ENCODE results near the gene SPTBN4.

DNA sequence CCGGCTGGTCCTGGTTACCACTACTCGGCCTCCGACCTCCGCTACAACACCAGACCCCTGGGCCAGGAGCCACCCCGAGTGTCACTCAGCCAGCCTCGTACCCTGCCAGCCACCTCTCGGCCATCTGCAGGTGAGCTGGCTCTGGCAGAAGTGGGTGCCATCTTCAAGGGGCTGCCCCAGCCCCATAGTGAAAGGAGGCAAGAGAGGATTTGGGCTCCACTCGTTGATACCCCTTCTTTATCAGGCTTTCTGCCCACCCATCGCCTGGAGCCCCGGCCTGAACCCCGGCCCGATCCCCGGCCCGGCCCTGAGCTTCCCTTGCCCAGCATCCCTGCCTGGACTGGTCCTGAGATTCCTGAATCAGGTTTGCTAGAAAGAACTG lies 141.4 kb downstream of the SPTBN4 start:
- no peak for TF ChIP-seq EZH2 (IDR thresholded peaks at IDR 0.05; ENCODE audit: borderline replicate concordance, insufficient read depth, low read depth, low read length, poor library complexity, severe bottlenecking)
- TF ChIP-seq, protein P1, sequence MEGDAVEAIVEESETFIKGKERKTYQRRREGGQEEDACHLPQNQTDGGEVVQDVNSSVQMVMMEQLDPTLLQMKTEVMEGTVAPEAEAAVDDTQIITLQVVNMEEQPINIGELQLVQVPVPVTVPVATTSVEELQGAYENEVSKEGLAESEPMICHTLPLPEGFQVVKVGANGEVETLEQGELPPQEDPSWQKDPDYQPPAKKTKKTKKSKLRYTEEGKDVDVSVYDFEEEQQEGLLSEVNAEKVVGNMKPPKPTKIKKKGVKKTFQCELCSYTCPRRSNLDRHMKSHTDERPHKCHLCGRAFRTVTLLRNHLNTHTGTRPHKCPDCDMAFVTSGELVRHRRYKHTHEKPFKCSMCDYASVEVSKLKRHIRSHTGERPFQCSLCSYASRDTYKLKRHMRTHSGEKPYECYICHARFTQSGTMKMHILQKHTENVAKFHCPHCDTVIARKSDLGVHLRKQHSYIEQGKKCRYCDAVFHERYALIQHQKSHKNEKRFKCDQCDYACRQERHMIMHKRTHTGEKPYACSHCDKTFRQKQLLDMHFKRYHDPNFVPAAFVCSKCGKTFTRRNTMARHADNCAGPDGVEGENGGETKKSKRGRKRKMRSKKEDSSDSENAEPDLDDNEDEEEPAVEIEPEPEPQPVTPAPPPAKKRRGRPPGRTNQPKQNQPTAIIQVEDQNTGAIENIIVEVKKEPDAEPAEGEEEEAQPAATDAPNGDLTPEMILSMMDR (IDR thresholded peaks at IDR 0.05) = no peak

All from B cell (primary cell).